Measurements from ENCODE around the gene CEP112.
A peak's percentile ranks its signal among the peaks of the same experiment; 100 is the strongest.
"Not testable (repeated sequence)": the region's sequence is repeated elsewhere in the genome, so short reads cannot be mapped to it uniquely, and the experiment has no call there.

Gene CEP112

GRCh38 chr17:65867014-65867413 is 324.9 kb downstream of the CEP112 start:
- peak; percentile 6 for DNase-seq

- no peak for DNase-seq
Observed at GRCh38 chr17:65865715-65866425, 326.1 kb downstream of the CEP112 start.

- no peak for DNase-seq
Observed at GRCh38 chr17:65864394-65864793, 327.5 kb downstream of the CEP112 start.

- DNase-seq = no peak
Observed at GRCh38 chr17:65857718-65858117, 334.2 kb downstream of the CEP112 start.

GRCh38 chr17:65856865-65857264 is 335.1 kb downstream of the CEP112 start:
- DNase-seq = no peak

GRCh38 chr17:65855675-65856074 is 336.3 kb downstream of the CEP112 start:
- no peak for DNase-seq

- DNase-seq = no peak
Observed at GRCh38 chr17:65855245-65855644, 336.7 kb downstream of the CEP112 start.

GRCh38 chr17:65853816-65854215 is 338.1 kb downstream of the CEP112 start:
- DNase-seq = no peak

GRCh38 chr17:65852911-65853310 is 339.0 kb downstream of the CEP112 start:
- no peak for DNase-seq

- no peak for DNase-seq
Observed at GRCh38 chr17:65851965-65852736, 339.8 kb downstream of the CEP112 start.

GRCh38 chr17:65850486-65850885 is 341.4 kb downstream of the CEP112 start:
- no peak for DNase-seq

- no peak for DNase-seq
Observed at GRCh38 chr17:65848751-65849150, 343.2 kb downstream of the CEP112 start.

GRCh38 chr17:65841089-65841488 is 350.8 kb downstream of the CEP112 start:
- no peak for DNase-seq

GRCh38 chr17:65837232-65837631 is 354.7 kb downstream of the CEP112 start:
- DNase-seq = not testable (repeated sequence)

- DNase-seq = no peak
Observed at GRCh38 chr17:65833214-65833613, 358.7 kb downstream of the CEP112 start.

GRCh38 chr17:65830356-65830755 is 361.6 kb downstream of the CEP112 start:
- no peak for DNase-seq

- not testable (repeated sequence) for DNase-seq
Observed at GRCh38 chr17:65826577-65826976, 365.4 kb downstream of the CEP112 start.

GRCh38 chr17:65824901-65825300 is 367.0 kb downstream of the CEP112 start:
- DNase-seq = no peak

GRCh38 chr17:65823713-65824112 is 368.2 kb downstream of the CEP112 start:
- DNase-seq = no peak

GRCh38 chr17:65820811-65821210 is 371.1 kb downstream of the CEP112 start:
- no peak for DNase-seq

GRCh38 chr17:65820306-65820705 is 371.6 kb downstream of the CEP112 start:
- no peak for DNase-seq

- DNase-seq = no peak
Observed at GRCh38 chr17:65819810-65820209, 372.1 kb downstream of the CEP112 start.

GRCh38 chr17:65817951-65818350 is 374.0 kb downstream of the CEP112 start:
- DNase-seq = no peak

- DNase-seq = no peak
Observed at GRCh38 chr17:65814418-65814817, 377.5 kb downstream of the CEP112 start.

Measured in RPMI8226 (cell line).